IMR-90 (cell line): ENCODE data around the gene FNTB. TPM values are rescaled to one million over a fixed set of nuclear protein-coding genes. Genes with fewer than 3 reads are reported as not detected.

ENCODE experiments used
- ATAC-seq: fragments of 200-7000 bp; cut with Tn5 transposase; 2 replicates; pipeline ENCODE4 v1.9.1; 2020; ENCODE audit warnings: low read depth, mild to moderate bottlenecking, moderate library complexity
- BruUV-seq: library from RNA; stranded (reverse); fragments of 400-500 nt; replicated peaks from 2 replicates; lab custom pipeline; 2021; lab: Mats Ljungman, UMichigan
- CTCF ChIA-PET: fragments of 300-600 bp; formaldehyde crosslinking; extraction: SDS; loops from one replicate; lab custom pipeline; 2021; ENCODE audit warnings: antibody characterized with exemption; lab: Yijun Ruan, JAX
- POLR2A ChIA-PET: fragments of 300-600 bp; sonication (Branson Sonifier 250); formaldehyde crosslinking; loops from one replicate; lab custom pipeline; 2022; ENCODE audit warnings: antibody characterized with exemption; ENCODE audit not compliant: unreplicated experiment; lab: Charles Lee
- DNase-seq: peaks from one replicate; pipeline ENCODE4 v3.0.0; 2013
- H2AFZ ChIP-seq: replicated peaks from 2 replicates; pipeline ENCODE3; 2013; ENCODE audit warnings: low read length, mild to moderate bottlenecking; ENCODE audit not compliant: poor library complexity
- H2AK5ac ChIP-seq: 2 replicates; pipeline ENCODE4 v1.6.1; 2013; ENCODE audit warnings: low read depth, low read length, inconsistent platforms
- H2AK9ac ChIP-seq: replicated peaks from 2 replicates; pipeline ENCODE3; 2013; ENCODE audit warnings: mild to moderate bottlenecking, low read depth, low read length, moderate library complexity; ENCODE audit not compliant: poor library complexity
- H2BK120ac ChIP-seq: 2 replicates; pipeline ENCODE4 v1.6.1; 2013; ENCODE audit warnings: low read depth, low read length, inconsistent platforms
- H2BK15ac ChIP-seq: 3 replicates; pipeline ENCODE4 v1.6.1; 2013; ENCODE audit warnings: low read depth, low read length, inconsistent platforms
- H2BK20ac ChIP-seq: 2 replicates; pipeline ENCODE4 v1.6.1; 2013; ENCODE audit warnings: low read depth, mild to moderate bottlenecking, inconsistent platforms, low read length, moderate library complexity
- H2BK5ac ChIP-seq: 2 replicates; pipeline ENCODE4 v1.6.1; 2013; ENCODE audit warnings: mild to moderate bottlenecking, low read depth, low read length, inconsistent platforms; ENCODE audit not compliant: poor library complexity, severe bottlenecking
- H3K14ac ChIP-seq: replicated peaks from 2 replicates; pipeline ENCODE4 v1.6.1; 2013; ENCODE audit warnings: low read depth, low read length, inconsistent platforms
- H3K18ac ChIP-seq: 2 replicates; pipeline ENCODE4 v1.6.1; 2013; ENCODE audit warnings: low read depth, low read length, control low read depth
- H3K23ac ChIP-seq: 2 replicates; pipeline ENCODE4 v1.6.1; 2013; ENCODE audit warnings: low read depth, low read length, inconsistent platforms
- H3K27ac ChIP-seq: 2 replicates; pipeline ENCODE4 v1.5.1; 2013; ENCODE audit warnings: mild to moderate bottlenecking, control low read depth, low read length; ENCODE audit not compliant: insufficient read depth
- H3K27me3 ChIP-seq: 2 replicates; pipeline ENCODE4 v1.6.1; 2013; ENCODE audit warnings: low read length; ENCODE audit not compliant: control insufficient read depth, insufficient read depth
- H3K36me3 ChIP-seq: 2 replicates; pipeline ENCODE4 v1.6.1; 2013; ENCODE audit warnings: low read length, mixed read lengths; ENCODE audit not compliant: control insufficient read depth, insufficient read depth
- H3K4ac ChIP-seq: 2 replicates; pipeline ENCODE4 v1.6.1; 2013; ENCODE audit warnings: low read depth, low read length, inconsistent platforms
- H3K4me1 ChIP-seq: 2 replicates; pipeline ENCODE4 v1.6.1; 2013; ENCODE audit warnings: low read length, mixed read lengths; ENCODE audit not compliant: control insufficient read depth, insufficient read depth
- H3K4me2 ChIP-seq: 2 replicates; pipeline ENCODE4 v1.6.1; 2013; ENCODE audit warnings: low read depth, mild to moderate bottlenecking, control low read depth, low read length, moderate library complexity
- H3K4me3 ChIP-seq: 2 replicates; pipeline ENCODE4 v1.5.1; 2013; ENCODE audit warnings: low read depth, mild to moderate bottlenecking, control low read depth, low read length, moderate library complexity; ENCODE audit not compliant: insufficient read depth
- H3K56ac ChIP-seq: 2 replicates; pipeline ENCODE4 v1.6.1; 2013; ENCODE audit warnings: low read length, inconsistent platforms; ENCODE audit not compliant: insufficient read depth; ENCODE audit errors: extremely low read depth
- H3K79me1 ChIP-seq, 2 experiments: 2 replicates each; pipeline ENCODE4 v1.6.1; 2013; ENCODE audit warnings: low read length in 2 of 2, inconsistent platforms in 1 of 2, low read depth in 1 of 2
- H3K9ac ChIP-seq: 2 replicates; pipeline ENCODE4 v1.6.1; 2013; ENCODE audit warnings: low read depth, low read length, control low read depth
- H3K9me1 ChIP-seq: 2 replicates; pipeline ENCODE4 v1.6.1; 2013; ENCODE audit warnings: low read length, inconsistent platforms; ENCODE audit not compliant: insufficient read depth
- H3K9me3 ChIP-seq: 2 replicates; pipeline ENCODE4 v1.6.1; 2013; ENCODE audit warnings: low read length; ENCODE audit not compliant: control insufficient read depth, insufficient read depth
- H4K20me1 ChIP-seq: 2 replicates; pipeline ENCODE4 v1.6.1; 2013; ENCODE audit warnings: low read length, inconsistent platforms; ENCODE audit not compliant: insufficient read depth
- H4K5ac ChIP-seq: 2 replicates; pipeline ENCODE4 v1.6.1; 2013; ENCODE audit warnings: mild to moderate bottlenecking, low read depth, low read length, control low read depth
- H4K8ac ChIP-seq, 2 experiments: 2 replicates each; pipeline ENCODE4 v1.6.1; 2013; ENCODE audit warnings: low read depth in 2 of 2, low read length in 2 of 2, control low read depth in 1 of 2, inconsistent platforms in 1 of 2
- H4K91ac ChIP-seq: 2 replicates; pipeline ENCODE4 v1.6.1; 2013; ENCODE audit warnings: low read depth, low read length, inconsistent platforms; ENCODE audit not compliant: insufficient read depth
- ELK1 ChIP-seq: fragments of 150-350 bp; IDR thresholded peaks from 2 replicates; pipeline ENCODE4 v1.6.1; 2016; ENCODE audit warnings: low read depth, mild to moderate bottlenecking, low read length, moderate library complexity, borderline replicate concordance
- FOS ChIP-seq: fragments of 150-350 bp; IDR thresholded peaks from 2 replicates; pipeline ENCODE4 v1.6.1; 2016; ENCODE audit warnings: low read depth, low read length
- MAFK ChIP-seq: IDR thresholded peaks from 2 replicates; pipeline ENCODE4 v1.6.1; 2012; ENCODE audit warnings: low read depth, low read length, improper control_type of control experiment
- MXI1 ChIP-seq: IDR thresholded peaks from 2 replicates; pipeline ENCODE4 v1.6.1; 2012; ENCODE audit warnings: low read depth, mild to moderate bottlenecking, low read length, moderate library complexity, borderline replicate concordance
- WGBS, 2 experiments: methylation state at CpG; one replicate each; pipeline versions ENCODE4 v1.1.5 to v1.1.7; 2013; ENCODE audit warnings: missing lambda C conversion rate in 2 of 2; ENCODE audit not compliant: insufficient read length in 1 of 2; ENCODE audit errors: extremely low coverage in 2 of 2; 5-methylcytosine and 5-hydroxymethylcytosine counted together
- dilution Hi-C: fragments of 300-500 bp; cut with HindIII; formaldehyde crosslinking; loops from one replicate; pipeline ENCODE4 v1.14.3; 2018; ENCODE audit warnings: low sequenced_read_pairs; ENCODE audit not compliant: unreplicated experiment
- in situ Hi-C: fragments of 300-500 bp; cut with MboI; formaldehyde crosslinking; loops from 3 replicates; pipeline ENCODE4 v1.14.3; 2019; ENCODE audit warnings: low sequenced_read_pairs, inconsistent platforms, mixed read lengths
- intact Hi-C: fragments of 100-400 bp; cut with micrococcal nuclease; formaldehyde crosslinking; loops from 2 replicates; pipeline ENCODE4 v1.10.0; 2022
- polyA plus RNA-seq, 3 experiments: library from polyadenylated mRNA; depleted of rRNA; stranded (reverse); fragments of >200 nt; gene quantifications; 2 replicates each; pipeline ENCODE4 v1.2.3, GENCODE V29; 2012; ENCODE audit warnings: low replicate concordance in 1 of 3
- total RNA-seq: library from RNA; depleted of rRNA; stranded (reverse); fragments of >200 nt; gene quantifications from 2 replicates; pipeline ENCODE4 v1.2.3, GENCODE V29; 2012

FNTB gene
- total and polyA plus RNA-seq, 2 of the 4 experiments (the other 2 are of a cell fraction) = 9.9 to 18.5 TPM

GRCh38 chr14:65079201-65079600 lies 92.5 kb downstream of the FNTB start:
- H2BK120ac ChIP-seq = no peak overlapping the region
- in situ Hi-C loops = no loop called here
- no peak overlapping the region for H4K5ac ChIP-seq
- H3K4me2 ChIP-seq = no peak overlapping the region
- no peak overlapping the region for H3K56ac ChIP-seq
- dilution Hi-C loops = no loop called here
- TF ChIP-seq MAFK (no peak), ELK1 (no peak), MXI1 (no peak), FOS (no peak)
- no peak overlapping the region for H2AFZ ChIP-seq
- no peak overlapping the region for H3K23ac ChIP-seq
- no peaks in the 10 kb centered on the region for H3K4me1 ChIP-seq
- ATAC-seq (no peak), DNase-seq (no peak)
- no peak overlapping the region for H2AK9ac ChIP-seq
- no peak overlapping the region for H3K4ac ChIP-seq
- no peak overlapping the region for H3K14ac ChIP-seq
- 100% methylated on average over 1 of the region's 6 CpGs; no CpG with 5 or more reads in 1 of the 2 experiments for WGBS, 2 experiments
- no peak overlapping the region for H4K91ac ChIP-seq
- no peaks in the 10 kb centered on the region for H3K9me3 ChIP-seq
- no peaks in the 10 kb centered on the region for H3K27me3 ChIP-seq
- H3K36me3 ChIP-seq = peaks cover 53% of the 10 kb centered on the region
- peaks cover 11% of the 10 kb centered on the region; the same call in 1 of the 2 replicates for H4K20me1 ChIP-seq
- peaks cover 27 to 72% of the 10 kb centered on the region in 2 experiments for H3K79me1 ChIP-seq
- H3K18ac ChIP-seq = no peak overlapping the region
- no peak overlapping the region for H3K9ac ChIP-seq
- ChIA-PET POLR2A (no interaction called here), CTCF (no interaction called here)
- H2BK15ac ChIP-seq = no peak overlapping the region
- no peak overlapping the region for H2BK20ac ChIP-seq
- no peak overlapping the region for H3K4me3 ChIP-seq
- no peak overlapping the region for H4K8ac ChIP-seq
- no peak overlapping the region for H2BK5ac ChIP-seq
- H2AK5ac ChIP-seq = no peak overlapping the region
- H3K9me1 ChIP-seq = peaks cover 6% of the 10 kb centered on the region; the same call in 1 of the 2 replicates
- H3K27ac ChIP-seq = no peak overlapping the region
- intact Hi-C loops = no loop called here
- no TSS peak for BruUV-seq
